Measurements from ENCODE around the gene OR2A12.
"Not testable (repeated sequence)": the region's sequence is repeated elsewhere in the genome, so short reads cannot be mapped to it uniquely, and the experiment has no call there.

OR2A12 gene, protein sequence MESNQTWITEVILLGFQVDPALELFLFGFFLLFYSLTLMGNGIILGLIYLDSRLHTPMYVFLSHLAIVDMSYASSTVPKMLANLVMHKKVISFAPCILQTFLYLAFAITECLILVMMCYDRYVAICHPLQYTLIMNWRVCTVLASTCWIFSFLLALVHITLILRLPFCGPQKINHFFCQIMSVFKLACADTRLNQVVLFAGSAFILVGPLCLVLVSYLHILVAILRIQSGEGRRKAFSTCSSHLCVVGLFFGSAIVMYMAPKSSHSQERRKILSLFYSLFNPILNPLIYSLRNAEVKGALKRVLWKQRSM

DNA sequence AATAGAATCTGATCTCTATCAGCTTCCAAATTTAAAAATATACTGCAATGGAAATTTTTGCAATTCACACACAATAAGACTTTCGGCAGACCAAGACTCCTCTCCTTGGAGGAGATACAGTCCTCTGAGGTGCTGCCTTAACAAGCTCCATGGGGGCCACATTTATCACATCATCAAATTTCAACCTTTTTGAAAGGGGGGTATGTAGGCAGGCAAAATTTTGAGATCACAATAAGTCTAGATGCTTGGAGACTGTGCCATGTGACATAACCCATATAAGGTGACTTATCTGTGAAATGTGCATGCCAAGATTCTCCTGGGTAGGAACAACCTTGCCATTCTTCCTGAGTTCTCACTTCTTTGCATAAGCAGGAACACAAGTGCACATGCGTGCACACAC is at the start of gene OR2A12:
Gene OR2A12, plus strand, starts transcription at position 301 of the 400 bp plus-strand sequence. CDS start 8,830 bp downstream, outside the sequence.
- DNase-seq, result no peak

DNA sequence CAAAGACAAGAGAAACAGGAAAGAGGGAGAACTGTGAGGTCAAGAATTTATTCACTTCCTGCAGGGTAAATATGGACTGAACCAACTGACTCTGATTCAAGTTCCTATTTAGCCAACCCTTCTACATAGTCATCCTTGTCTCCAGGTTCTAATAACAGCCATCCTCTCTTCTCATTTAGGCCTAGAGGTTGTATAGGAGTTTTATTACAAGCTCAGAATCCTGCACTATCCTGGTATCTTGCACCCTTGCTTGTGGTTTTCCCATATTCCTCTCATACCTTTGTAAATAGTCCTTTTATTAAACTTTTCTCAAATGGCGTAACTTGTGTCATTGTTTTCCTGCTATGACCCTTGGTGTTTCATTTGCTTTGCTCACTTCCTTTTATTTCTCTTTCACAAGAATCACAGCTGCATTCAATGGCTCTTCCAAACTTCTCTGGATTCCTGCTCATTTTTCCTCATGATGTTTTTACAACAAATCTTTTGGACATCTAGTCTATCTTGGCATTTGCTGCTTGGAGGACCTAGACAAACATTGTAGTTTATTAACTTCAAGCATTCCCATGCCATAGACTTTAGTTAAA is 49.7 kb upstream of the OR2A12 start:
- no peak for DNase-seq

DNA sequence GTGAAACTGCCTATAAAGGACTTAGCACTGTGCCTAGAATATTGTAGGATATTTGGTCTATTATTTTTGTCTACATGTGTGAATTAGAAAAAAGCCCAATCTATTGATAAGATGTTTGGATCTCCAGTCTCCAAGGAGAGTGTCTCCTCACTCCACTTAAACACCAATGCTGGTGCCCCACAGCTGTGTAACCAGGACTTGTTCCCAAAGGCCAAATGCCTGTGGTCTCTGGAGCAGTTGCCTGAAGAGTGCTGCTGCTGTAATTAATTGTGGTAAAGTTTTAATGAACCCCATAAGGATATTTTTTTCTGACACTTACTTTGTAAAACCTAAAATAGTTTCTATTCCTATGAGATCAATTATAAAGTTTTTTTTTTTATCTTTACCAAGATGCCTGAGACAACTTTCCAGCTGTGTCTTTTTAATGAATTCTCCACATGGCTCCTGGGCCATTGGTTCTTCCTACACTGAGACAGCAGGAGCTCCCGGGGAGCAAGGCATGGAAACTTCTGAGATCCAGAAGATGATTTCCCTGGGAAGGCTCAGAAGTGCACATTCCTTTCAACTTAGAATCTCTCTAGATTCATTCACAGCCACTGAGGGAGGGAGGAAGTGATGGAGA is 48.6 kb upstream of the OR2A12 start:
- DNase-seq, result no peak

DNA sequence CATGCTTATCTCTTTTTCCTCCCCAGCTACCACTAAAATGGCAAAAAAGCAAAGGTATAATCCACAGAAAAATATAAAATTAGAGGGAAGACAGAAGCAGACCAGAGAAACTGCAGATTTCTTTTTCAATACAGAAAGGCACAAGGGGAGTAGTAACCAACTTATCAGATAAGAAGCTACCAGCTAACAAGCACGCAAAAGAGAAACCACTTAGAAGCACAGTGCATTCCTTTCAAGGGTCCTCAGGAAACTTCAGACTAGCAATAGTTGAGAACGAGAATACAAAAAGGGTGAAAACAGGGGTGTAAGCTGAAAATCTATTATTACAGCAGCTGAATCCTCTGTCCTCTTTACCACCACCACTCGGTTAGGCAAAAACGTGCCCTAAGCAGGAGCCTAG is 47.2 kb upstream of the OR2A12 start:
- DNase-seq, result no peak

DNA sequence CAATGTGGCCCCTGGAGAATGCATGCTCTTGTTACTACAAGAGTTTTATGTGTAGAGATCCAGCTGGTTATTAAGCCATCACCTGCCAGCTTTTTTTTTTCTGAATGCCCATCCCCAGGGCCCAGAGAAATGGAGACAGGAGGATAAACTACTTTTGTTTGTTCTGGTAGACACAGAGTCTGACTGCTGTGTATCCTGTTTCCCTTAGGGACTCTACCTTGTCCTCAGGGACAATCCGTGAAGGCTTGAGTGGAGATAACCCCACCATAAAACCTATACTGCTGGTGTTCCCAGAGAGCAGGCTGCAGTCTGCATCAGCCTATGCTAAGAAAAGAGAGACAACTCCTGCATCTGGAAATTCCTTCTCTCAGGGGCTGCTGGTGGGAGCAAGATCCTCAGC is 37.4 kb upstream of the OR2A12 start, which contains the start of gene OR2A5:
Gene OR2A5, plus strand, starts transcription at position 301 of the 400 bp plus-strand sequence. CDS start 1,454 bp downstream, outside the sequence.
- no peak for DNase-seq

DNA sequence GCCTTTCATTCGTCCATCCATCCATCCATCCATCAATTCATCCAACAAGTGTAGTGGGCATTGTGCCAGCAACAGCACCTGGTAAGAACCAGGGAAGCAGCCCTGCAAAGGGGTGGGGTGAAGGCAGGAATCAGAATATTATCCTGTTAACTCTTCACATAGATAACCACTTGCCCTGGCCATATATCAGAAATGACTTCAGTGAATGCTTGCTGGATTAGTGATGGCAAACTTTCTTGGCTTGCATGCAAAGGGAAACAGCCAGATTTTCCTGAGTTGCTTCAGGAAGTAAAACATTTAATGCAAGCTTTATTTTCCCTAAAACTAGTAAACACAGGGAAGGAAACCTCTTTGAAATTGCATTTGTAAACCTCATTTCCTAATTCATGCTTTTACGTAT is 36.6 kb upstream of the OR2A12 start:
- DNase-seq, result no peak

DNA sequence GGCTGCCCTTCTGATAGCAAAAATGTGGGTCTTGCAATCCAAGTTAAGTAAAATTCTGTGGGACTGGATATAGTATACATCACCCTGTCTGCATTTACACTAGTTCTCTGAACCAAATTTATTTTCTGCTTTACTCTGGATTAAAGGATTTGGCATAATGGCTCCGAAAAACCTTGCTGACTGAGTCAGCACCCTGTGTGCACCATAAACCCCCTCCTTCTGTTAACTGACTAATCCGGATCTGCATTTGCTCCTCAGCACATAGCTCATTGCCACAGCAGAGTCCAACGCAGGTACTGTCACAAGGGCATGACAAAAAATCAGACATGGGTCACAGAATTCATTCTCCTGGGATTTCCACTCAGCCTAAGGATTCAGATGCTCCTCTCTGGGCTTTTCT is 36.0 kb upstream of the OR2A12 start:
- no peak for DNase-seq

DNA sequence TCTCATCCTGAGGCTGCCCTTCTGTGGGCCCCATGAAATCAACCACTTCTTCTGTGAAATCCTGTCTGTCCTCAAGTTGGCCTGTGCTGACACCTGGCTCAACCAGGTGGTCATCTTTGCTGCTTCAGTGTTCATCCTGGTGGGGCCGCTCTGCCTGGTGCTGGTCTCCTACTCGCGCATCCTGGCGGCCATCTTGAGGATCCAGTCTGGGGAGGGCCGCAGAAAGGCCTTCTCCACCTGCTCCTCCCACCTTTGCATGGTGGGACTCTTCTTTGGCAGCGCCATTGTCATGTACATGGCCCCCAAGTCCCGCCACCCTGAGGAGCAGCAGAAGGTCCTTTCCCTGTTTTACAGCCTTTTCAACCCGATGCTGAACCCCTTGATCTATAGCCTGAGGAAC is 35.2 kb upstream of the OR2A12 start:
- not testable (repeated sequence) for DNase-seq

DNA sequence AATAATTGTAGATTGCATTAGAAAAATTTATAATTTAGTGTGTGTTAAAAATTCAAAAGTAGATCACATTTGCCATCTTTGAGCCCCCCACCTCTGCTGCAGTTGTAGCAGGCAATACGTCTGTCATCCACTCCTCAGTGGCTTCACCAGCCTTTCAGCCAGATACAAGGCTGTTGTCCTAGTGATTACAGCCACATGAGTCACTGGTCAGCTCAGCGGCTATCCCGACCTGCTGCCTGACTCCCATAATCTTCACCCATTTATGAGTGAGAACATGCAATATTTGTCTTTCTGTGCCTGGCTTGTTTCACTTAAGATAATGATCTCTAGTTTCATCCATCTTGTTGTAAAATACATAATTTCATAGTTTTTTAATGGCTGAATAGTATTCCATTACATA is 28.1 kb upstream of the OR2A12 start:
- DNase-seq, result no peak

DNA sequence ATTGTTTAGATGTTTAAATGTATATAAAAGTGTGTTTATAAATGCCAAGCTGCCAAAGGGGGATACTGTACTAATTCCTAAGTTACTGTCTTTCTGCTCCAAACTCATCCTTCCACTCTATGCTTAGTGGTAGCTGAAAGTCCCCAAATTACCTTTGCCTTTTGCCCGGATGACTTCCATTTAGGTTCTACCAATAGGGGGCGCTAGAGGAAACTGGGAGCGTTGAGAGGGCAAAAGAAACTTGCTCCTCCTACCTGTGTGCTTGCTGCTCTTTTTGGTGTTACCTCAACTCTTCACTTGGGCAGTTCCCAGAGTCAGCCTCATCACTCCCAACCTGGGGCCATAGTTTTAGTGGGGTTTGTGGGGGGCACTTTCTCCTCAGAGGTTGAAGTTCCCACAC is 22.4 kb upstream of the OR2A12 start:
- no peak for DNase-seq

DNA sequence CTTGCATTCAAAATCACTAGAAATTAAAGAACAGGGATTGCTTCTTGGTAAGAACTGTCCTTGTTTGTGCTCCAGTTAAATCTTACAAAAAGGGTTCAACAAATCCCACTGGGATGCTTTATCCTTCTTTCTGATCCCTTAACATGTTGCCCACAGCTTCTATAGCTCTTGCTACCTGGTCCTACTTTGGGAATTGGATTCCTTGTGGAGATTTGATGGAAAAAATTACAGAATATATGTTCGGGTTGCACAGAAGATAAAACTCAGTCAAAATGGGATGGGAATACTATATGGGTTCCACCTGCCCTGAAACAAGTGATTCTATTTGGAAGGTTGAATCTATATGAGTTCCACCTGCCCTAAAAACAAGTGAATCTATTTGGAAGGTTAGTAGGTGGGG is 16.6 kb upstream of the OR2A12 start, which contains the start of gene OR2A25:
Gene OR2A25, plus strand, starts transcription at position 301 of the 400 bp plus-strand sequence. CDS start 4,409 bp downstream, outside the sequence.
- DNase-seq, result no peak

DNA sequence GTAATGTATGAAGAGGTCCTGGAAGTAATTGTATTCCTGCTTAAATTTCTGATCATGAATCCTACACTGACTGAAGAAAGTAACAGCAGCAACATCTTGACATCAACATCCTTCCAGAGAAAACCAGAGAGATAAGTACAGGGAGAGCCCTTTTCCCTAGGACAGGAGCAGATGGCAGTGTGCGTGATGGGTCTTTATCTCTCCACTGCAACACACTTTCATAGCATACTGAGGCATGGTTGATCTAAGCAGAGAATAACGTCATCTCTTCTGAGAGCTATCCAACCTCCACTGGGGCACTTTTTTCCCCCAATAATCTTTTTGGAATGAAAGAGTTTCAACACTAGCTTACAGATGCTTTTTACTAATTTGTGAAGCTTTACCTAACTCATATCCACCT is 16.1 kb upstream of the OR2A12 start:
- DNase-seq, result no peak

DNA sequence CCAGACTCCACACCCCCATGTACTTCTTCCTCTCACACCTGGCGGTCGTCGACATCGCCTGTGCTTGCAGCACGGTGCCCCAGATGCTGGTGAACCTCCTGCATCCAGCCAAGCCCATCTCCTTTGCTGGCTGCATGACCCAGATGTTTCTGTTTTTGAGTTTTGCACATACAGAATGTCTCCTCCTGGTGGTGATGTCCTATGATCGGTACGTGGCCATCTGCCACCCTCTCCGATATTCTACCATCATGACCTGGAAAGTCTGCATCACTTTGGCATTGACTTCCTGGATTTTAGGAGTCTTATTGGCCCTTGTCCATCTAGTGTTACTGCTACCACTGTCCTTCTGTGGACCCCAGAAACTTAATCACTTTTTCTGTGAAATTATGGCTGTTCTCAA is 11.7 kb upstream of the OR2A12 start:
- no peak for DNase-seq

DNA sequence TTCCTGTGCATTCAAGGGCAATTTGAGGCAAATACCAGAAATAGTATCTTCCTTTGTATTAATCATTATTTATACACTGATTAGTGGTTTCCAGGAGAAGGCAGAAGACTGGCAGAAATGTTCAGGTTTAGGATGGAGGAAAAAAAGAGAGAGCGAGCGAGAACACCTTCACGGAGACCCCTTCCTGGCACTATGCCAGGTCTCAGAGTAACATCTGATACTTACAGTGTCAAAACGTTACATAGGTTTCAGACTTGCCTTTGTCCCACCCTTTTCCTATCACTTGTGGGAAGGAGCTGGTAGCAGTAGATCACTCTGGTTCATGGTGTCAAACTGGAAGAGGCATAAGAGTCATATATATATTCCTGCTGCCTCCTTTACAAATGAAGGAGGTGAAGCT is 652 bp downstream of the OR2A12 start:
- DNase-seq, result no peak

DNA sequence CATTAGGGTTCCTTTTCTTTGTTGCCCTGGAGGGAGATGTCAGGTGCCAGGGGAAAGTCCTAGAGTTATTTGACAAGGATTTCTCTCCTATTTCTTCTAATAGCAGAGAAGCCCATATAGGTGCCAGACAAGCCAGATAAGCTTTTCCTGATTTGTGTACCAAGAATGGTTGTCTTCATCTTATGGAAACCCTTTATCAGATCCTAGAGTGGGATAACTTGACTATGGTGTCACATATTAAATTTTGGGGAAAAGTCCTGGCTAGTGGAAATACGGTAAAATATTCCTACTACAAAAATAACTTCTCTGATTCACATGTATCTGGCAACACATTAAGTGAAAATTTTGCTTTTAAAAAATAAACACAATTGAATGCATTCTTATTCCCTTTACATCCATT is 1.2 kb downstream of the OR2A12 start:
- DNase-seq, result no peak

DNA sequence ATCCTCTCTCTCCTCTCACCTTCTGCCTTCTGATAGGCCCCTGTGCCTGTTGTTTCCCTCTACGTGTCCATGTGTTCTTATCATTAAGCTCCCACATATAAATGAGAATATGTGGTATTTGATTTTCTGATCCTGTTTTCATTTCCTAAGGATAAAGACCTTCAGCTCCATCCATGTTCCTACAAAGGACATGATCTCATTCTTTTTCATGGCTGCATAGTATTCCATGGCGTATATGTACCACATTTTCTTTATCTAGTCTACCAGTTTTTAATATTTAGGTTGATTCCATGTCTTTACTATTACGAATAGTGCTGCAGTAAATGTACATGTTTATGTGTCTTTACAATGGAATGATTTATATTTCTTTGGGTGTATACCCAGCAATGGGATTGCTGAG is 4.6 kb downstream of the OR2A12 start:
- DNase-seq, result no peak

DNA sequence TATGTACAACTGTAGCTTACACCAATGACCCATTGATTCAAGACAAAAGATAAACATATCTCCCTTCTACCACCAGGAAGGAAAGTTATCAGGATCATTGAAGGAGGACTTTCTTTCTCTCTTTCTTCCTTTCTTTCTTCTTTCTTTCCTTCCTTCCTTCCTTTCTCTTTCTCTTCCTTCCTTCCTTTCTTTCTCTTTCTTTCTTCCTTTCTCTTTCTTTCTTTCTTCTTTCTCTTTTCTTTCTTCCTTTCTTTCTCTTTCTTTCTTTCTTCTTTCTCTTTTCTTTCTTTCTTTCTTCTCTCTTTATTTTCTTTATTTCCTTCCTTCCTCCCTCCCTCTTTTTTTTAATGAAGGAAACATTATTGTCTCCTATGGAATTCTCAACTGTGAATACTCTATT is 12.7 kb downstream of the OR2A12 start:
- no peak for DNase-seq

DNA sequence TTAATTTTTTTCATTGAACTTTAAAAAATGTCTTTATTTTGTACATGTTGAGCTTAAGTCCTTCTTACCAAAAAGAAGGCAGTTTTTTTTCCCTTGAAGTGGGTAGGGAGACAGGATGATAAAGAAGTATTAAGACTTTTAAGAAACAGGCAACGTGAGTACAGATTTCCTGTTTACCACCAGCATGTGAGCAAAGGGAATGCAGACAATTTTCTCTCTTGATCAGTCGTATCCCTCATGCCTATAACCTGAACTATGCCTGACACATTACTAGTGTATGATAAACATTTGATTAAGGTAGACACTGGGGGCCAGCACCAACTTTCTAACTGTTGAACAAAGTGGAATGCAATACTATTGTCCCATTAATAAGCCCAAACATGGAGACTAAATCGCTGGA is 14.5 kb downstream of the OR2A12 start:
- no peak for DNase-seq

DNA sequence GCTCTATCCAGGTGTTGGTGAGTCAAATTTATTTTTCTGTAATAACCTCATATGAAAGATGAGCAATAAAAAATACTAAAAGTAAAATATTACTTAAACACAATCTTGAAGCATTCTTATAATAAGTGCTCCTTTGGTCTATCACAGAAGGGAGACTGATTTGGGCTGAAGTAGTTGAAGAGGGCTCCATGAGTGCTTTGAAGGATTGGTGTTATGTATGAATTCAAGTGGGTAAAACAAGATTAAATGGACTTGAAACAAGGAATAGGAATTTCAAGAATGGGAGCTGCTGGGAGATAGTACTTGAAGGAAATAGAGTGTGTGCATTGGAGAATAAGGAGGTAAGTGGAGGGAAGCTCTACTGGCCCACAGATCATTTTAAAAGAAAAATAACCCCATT is 16.0 kb downstream of the OR2A12 start:
- no peak for DNase-seq

DNA sequence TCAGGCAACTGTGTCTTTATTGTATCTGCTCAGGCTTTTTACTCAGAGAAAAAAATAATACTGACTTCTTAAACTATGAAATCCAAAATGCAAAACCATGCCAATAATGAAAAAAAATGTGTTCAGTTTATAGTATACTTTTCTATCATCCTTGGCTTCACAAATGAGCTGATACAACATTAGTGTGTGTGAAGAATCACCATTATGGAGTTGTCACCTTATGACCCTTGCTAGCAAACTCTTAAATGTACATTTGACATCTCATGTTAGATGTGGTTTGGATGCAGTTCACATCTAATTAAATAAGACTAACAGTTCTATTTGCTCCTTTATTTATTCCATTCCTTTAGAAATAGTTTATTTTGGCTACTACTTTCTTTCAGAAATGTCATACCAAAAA is 19.1 kb downstream of the OR2A12 start:
- no peak for DNase-seq

DNA sequence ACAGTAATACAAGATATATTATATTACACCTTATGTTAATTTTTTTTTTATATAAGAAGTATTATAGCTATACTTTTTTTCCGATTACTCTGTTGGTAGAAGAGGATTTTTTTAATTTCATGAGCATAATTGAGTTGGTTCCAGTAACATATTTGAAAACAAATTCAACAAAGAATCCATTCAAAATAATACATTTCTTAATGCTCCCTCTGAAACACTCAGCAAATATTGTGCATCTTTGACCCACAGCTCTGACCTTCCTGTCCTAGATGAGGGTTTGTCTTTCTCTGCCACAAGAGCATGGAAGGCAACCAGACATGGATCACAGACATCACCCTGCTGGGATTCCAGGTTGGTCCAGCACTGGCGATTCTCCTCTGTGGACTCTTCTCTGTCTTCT is 23.2 kb downstream of the OR2A12 start, which contains the start of gene OR2A2:
Gene OR2A2, plus strand, starts transcription at position 301 of the 400 bp plus-strand sequence. Its CDS starts 0 bp downstream, at position 301.
- no peak for DNase-seq

DNA sequence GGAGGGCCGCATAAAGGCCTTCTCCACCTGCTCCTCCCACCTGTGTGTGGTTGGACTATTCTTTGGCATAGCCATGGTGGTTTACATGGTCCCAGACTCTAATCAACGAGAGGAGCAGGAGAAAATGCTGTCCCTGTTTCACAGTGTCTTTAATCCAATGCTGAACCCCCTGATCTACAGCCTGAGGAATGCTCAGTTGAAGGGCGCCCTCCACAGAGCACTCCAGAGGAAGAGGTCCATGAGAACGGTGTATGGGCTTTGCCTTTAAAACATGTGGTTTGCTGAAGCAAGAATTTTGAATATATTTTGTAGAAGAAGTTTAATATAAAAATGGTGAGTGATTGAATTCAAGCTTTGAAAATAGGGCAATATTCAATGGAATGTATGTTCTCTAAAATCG is 24.2 kb downstream of the OR2A12 start:
- no peak for DNase-seq

DNA sequence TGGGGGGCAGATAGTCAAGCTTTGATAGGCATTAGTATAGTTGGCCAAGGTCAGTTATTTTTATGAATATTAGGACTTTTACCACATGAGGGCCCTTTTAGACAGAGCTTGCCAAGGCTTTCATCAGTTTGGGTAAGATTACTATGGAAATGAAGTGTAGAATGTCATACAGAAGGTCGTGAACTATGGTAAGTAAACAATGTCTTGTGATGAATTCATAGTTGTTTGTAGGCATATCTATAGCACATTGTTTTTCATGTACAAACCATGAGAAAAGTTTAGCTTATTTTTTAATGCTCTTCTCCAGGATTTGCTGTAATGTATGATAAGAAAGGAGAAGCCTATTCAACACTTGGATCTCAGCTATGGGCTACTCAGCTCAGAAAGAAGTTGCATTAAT is 27.6 kb downstream of the OR2A12 start:
- no peak for DNase-seq

Measured in anterior cingulate cortex (tissue), 58 donors.